GM12878 (cell line): ENCODE results near the gene NTM. TPM values are rescaled to one million over a fixed set of nuclear protein-coding genes. Genes with fewer than 3 reads are reported as not detected.

Source experiments
- ATAC-seq: fragments of 200-7000 bp; cut with Tn5 transposase; 3 replicates; pipeline ENCODE4 v1.9.1; 2020; ENCODE audit warnings: mild to moderate bottlenecking, moderate library complexity
- BruUV-seq: library from RNA; stranded (reverse); fragments of 400-500 nt; replicated peaks from 2 replicates; lab custom pipeline; 2021; lab: Mats Ljungman, UMichigan
- CTCF ChIA-PET: fragments of 300-600 bp; sonication (Branson Sonifier 250); formaldehyde crosslinking; extraction: SDS; loops from one replicate; lab custom pipeline; 2021; ENCODE audit warnings: inconsistent platforms; lab: Yijun Ruan, JAX
- POLR2A ChIA-PET: fragments of 350-600 bp; formaldehyde crosslinking; extraction: SDS; loops from one replicate; lab custom pipeline; 2021; ENCODE audit warnings: inconsistent platforms; lab: Charles Lee
- RAD21 ChIA-PET: fragments of 300-600 bp; sonication (Branson Sonifier 250); formaldehyde crosslinking; loops from one replicate; lab custom pipeline; 2023; ENCODE audit warnings: antibody characterized with exemption; ENCODE audit not compliant: unreplicated experiment; lab: Charles Lee
- SMC1A ChIA-PET: fragments of 300-600 bp; sonication (Branson Sonifier 250); formaldehyde crosslinking; loops from one replicate; lab custom pipeline; 2023; ENCODE audit not compliant: unreplicated experiment, uncharacterized antibody; lab: Charles Lee
- DNase-seq: peaks from one replicate; pipeline ENCODE4 v3.0.0-alpha.2; 2011; ENCODE audit warnings: low read depth, low spot score
- FAIRE-seq: peaks from 3 replicates; lab custom pipeline; 2011; peaks lifted over from hg19 to GRCh38; lab: Jason Lieb, UNC
- H2AFZ ChIP-seq: 2 replicates; pipeline ENCODE4 v1.6.0; 2011; ENCODE audit warnings: low read depth, low read length, control low read depth; ENCODE audit not compliant: control insufficient read depth
- H3K27ac ChIP-seq: 2 replicates; pipeline ENCODE4 v1.5.1; 2011; ENCODE audit warnings: control low read depth; ENCODE audit not compliant: control insufficient read depth, insufficient read depth
- H3K27me3 ChIP-seq, 2 experiments: replicated peaks in 1 of 2; 2 replicates each; pipeline versions ENCODE4 v1.6.0 to v1.6.1; 2011; ENCODE audit warnings: low read length in 1 of 2; ENCODE audit not compliant: control insufficient read depth in 2 of 2, insufficient read depth in 2 of 2
- H3K36me3 ChIP-seq, 2 experiments: 2 replicates each; pipeline ENCODE4 v1.5.1; 2011; ENCODE audit warnings: low read length in 1 of 2; ENCODE audit not compliant: control insufficient read depth in 2 of 2, insufficient read depth in 2 of 2
- H3K4me1 ChIP-seq: 2 replicates; pipeline ENCODE4 v1.6.1; 2011; ENCODE audit warnings: mild to moderate bottlenecking, low read length, moderate library complexity, mixed read lengths; ENCODE audit not compliant: control insufficient read depth, insufficient read depth
- H3K4me2 ChIP-seq: 2 replicates; pipeline ENCODE4 v1.6.0; 2011; ENCODE audit warnings: control low read depth; ENCODE audit not compliant: control insufficient read depth, insufficient read depth
- H3K4me3 ChIP-seq: fragments of 200-600 bp; sonication (generic); 2 replicates; pipeline ENCODE4 v1.5.1; 2016
- H3K79me2 ChIP-seq: 2 replicates; pipeline ENCODE4 v1.6.0; 2011; ENCODE audit warnings: low read length; ENCODE audit not compliant: control insufficient read depth, insufficient read depth
- H3K9ac ChIP-seq: 2 replicates; pipeline ENCODE4 v1.8.0; 2011; ENCODE audit warnings: low read length, control low read depth, mixed read lengths; ENCODE audit not compliant: control insufficient read depth, insufficient read depth
- H3K9me3 ChIP-seq: replicated peaks from 3 replicates; pipeline ENCODE4 v1.5.1; 2011; ENCODE audit warnings: mild to moderate bottlenecking, low read length; ENCODE audit not compliant: control insufficient read depth, insufficient read depth
- H4K20me1 ChIP-seq: 2 replicates; pipeline ENCODE4 v1.6.0; 2011; ENCODE audit not compliant: control insufficient read depth, insufficient read depth
- CTCF ChIP-seq, 3 experiments: IDR thresholded peaks in 2 of 3; conservative IDR thresholded peaks in 1 of 3; 2 replicates each; pipeline ENCODE4 v1.5.1; 2011; ENCODE audit warnings: low read depth in 3 of 3, low read length in 3 of 3, mild to moderate bottlenecking in 3 of 3, control low read depth in 2 of 3, moderate library complexity in 2 of 3, inconsistent platforms in 1 of 3, mixed read lengths in 1 of 3; ENCODE audit not compliant: control insufficient read depth in 2 of 3, insufficient read depth in 1 of 3; ENCODE audit errors: extremely low read depth in 1 of 3
- EGR1 ChIP-seq, 2 experiments: IDR thresholded peaks; 1 replicate in 1 of 2; 2 replicates in 1 of 2; pipeline ENCODE4 v1.6.1; 2011 to 2012; ENCODE audit warnings: low read depth in 2 of 2, low read length in 2 of 2, borderline replicate concordance in 1 of 2, mild to moderate bottlenecking in 1 of 2, moderate library complexity in 1 of 2
- PML ChIP-seq: IDR thresholded peaks from 2 replicates; pipeline ENCODE4 v1.6.1; 2012; ENCODE audit warnings: low read length, inconsistent platforms
- RAD21 ChIP-seq: IDR thresholded peaks from 2 replicates; pipeline ENCODE4 v1.6.1; 2011; ENCODE audit warnings: mild to moderate bottlenecking, low read depth, low read length, moderate library complexity; ENCODE audit not compliant: insufficient read depth
- RCOR1 ChIP-seq: conservative IDR thresholded peaks from 2 replicates; pipeline ENCODE4 v1.6.1; 2012; ENCODE audit warnings: low read depth, low read length, improper control_type of control experiment
- SPI1 ChIP-seq: IDR thresholded peaks from 2 replicates; pipeline ENCODE4 v1.6.1; 2011; ENCODE audit warnings: low read depth, mild to moderate bottlenecking, low read length, moderate library complexity, borderline replicate concordance; ENCODE audit not compliant: insufficient read depth
- ZBED1 ChIP-seq: IDR thresholded peaks from 2 replicates; pipeline ENCODE4 v1.6.1; 2016; ENCODE audit warnings: borderline replicate concordance
- ZNF384 ChIP-seq: IDR thresholded peaks from 2 replicates; pipeline ENCODE4 v1.6.1; 2012; ENCODE audit warnings: low read depth, mild to moderate bottlenecking, low read length, improper control_type of control experiment, borderline replicate concordance
- WGBS: methylation state at CpG from one replicate; pipeline ENCODE4 v1.1.6; 2016; ENCODE audit warnings: low lambda C conversion rate; ENCODE audit not compliant: insufficient replicate concordance, insufficient coverage; ENCODE audit errors: missing lambda C conversion rate; 5-methylcytosine and 5-hydroxymethylcytosine counted together
- in situ Hi-C: fragments of 300-500 bp; cut with MboI; formaldehyde crosslinking; loops from 9 replicates; pipeline ENCODE4 v1.14.3; 2018; ENCODE audit warnings: mixed read lengths
- intact Hi-C: fragments of 100-400 bp; cut with micrococcal nuclease; formaldehyde crosslinking; loops from one replicate; pipeline ENCODE4 v1.14.2; 2022; ENCODE audit not compliant: unreplicated experiment
- polyA plus RNA-seq, 11 experiments: library from polyadenylated mRNA; depleted of rRNA in 4 of 11; unstranded in 6 of 11; stranded (reverse) in 5 of 11; fragments of >200 nt; fragmentation: Nextera tagmentation in 4 of 11; fragmentation: Illumina TruSeq in 1 of 11; extraction: Ambion mirVana in 4 of 11; extraction: Trizol in 1 of 11; gene quantifications; 1 replicate in 1 of 11; 2 replicates in 10 of 11; pipeline versions ENCODE4 v1.2.1 to v1.2.3, GENCODE V29; 2011 to 2016; ENCODE audit warnings: inconsistent platforms in 2 of 11, missing spikeins in 2 of 11, low read depth in 1 of 11
- total RNA-seq, 4 experiments: library from RNA; depleted of rRNA in 3 of 4; stranded (reverse); fragments of >200 nt in 3 of 4; fragmentation: Illumina TruSeq in 1 of 4; extraction: Trizol in 1 of 4; gene quantifications; 2 replicates each; pipeline versions ENCODE4 v1.2.1 to v1.2.3, GENCODE V29; 2013 to 2021

Gene NTM
- total and polyA plus RNA-seq, 10 of the 15 experiments (the other 5 are each of a cell fraction or from before 2014, with no cell fraction given), result not detected

- in situ Hi-C loops (no loop called here), intact Hi-C loops (no loop called here)
- peaks cover 2 to 11% of the 10 kb centered on the region in 2 experiments for H3K27me3 ChIP-seq
- no peak overlapping the region for H2AFZ ChIP-seq
- WGBS, result 70% methylated on average over 4 of the region's 4 CpGs
- no peaks in the 10 kb centered on the region for H3K4me1 ChIP-seq
- POLR2A ChIA-PET, result no interaction called here
- no peak overlapping the region for H3K4me3 ChIP-seq
- SMC1A ChIA-PET, result interaction anchor here (0.9 to 4.8 kb wide), 4 partner anchors 44 to 214 kb away, joined by 3 to 53 read pairs (median 3); no protein-coding TSS in a partner anchor
- CTCF ChIA-PET, result interaction anchor here (0.8 to 10.4 kb wide), 5 partner anchors 9 to 166 kb away, joined by 3 to 133 read pairs (median 5); no protein-coding TSS in a partner anchor
- H3K9me3 ChIP-seq, result no peaks in the 10 kb centered on the region; the same call in 2 of the 3 replicates
- BruUV-seq, result no TSS peak
- H3K4me2 ChIP-seq, result no peak overlapping the region
- H3K36me3 ChIP-seq, result no peaks in the 10 kb centered on the region
- FAIRE-seq (no peak), DNase-seq (no peak), ATAC-seq (no peak)
- TF ChIP-seq RCOR1 (no peak), ZBED1 (no peak), SPI1 (0 out of 2 replicates have a peak, but pooled peaks have one; percentile 17), ZNF384 (no peak), EGR1 (IDR thresholded peaks at IDR 0.05; ENCODE audit: borderline replicate concordance in 1 of 2, low read depth in 2 of 2, low read length in 2 of 2) (no peak)
- H3K27ac ChIP-seq, result no peak overlapping the region
- H4K20me1 ChIP-seq, result no peaks in the 10 kb centered on the region
- RAD21 ChIA-PET, result interaction anchor here (1.7 to 9.8 kb wide), 2 partner anchors 21 to 44 kb away, joined by 5 to 91 read pairs; no protein-coding TSS in a partner anchor
- no peak overlapping the region for H3K9ac ChIP-seq
- H3K79me2 ChIP-seq, result no peaks in the 10 kb centered on the region
These were observed 542.9 kb downstream of the NTM start for GRCh38 chr11:131913267-131913666.

- DNase-seq (no peak), FAIRE-seq (no peak), ATAC-seq (peak; percentile 72)
- Histone ChIP-seq H3K27ac (no peak overlapping the region), H3K36me3 (no peaks in the 10 kb centered on the region), H3K27me3 (peaks cover 2 to 6% of the 10 kb centered on the region in 2 experiments), H4K20me1 (no peaks in the 10 kb centered on the region), H3K9ac (no peak overlapping the region), H3K4me1 (no peaks in the 10 kb centered on the region), H3K4me3 (no peak overlapping the region), H3K4me2 (no peak overlapping the region), H2AFZ (no peak overlapping the region), H3K9me3 (no peaks in the 10 kb centered on the region; the same call in 2 of the 3 replicates), H3K79me2 (no peaks in the 10 kb centered on the region)
- BruUV-seq, result no TSS peak
- in situ Hi-C loops (no loop called here), intact Hi-C loops (loop anchor here (1.0 kb wide), 1 partner anchor 114 kb away; no protein-coding TSS in a partner anchor)
- ChIA-PET POLR2A (no interaction called here), RAD21 (interaction anchor here (9.8 kb wide), 1 partner anchor 45 kb away, joined by 91 read pairs; no protein-coding TSS in a partner anchor), CTCF (interaction anchor here (1.0 to 10.4 kb wide), 4 partner anchors 13 to 115 kb away, joined by 3 to 133 read pairs (median 6); no protein-coding TSS in a partner anchor), SMC1A (interaction anchor here (0.6 to 1.8 kb wide), 5 partner anchors 43 to 282 kb away, joined by 3 to 10 read pairs (median 4); no protein-coding TSS in a partner anchor)
- WGBS, result 51% methylated on average over 3 of the region's 3 CpGs
- TF ChIP-seq RAD21, result 0 out of 2 replicates have a peak, but pooled peaks have one; percentile 13
- TF ChIP-seq CTCF (IDR thresholded peaks at IDR 0.05 in 2 of 3, conservative IDR thresholded peaks at IDR 0.05 in 1 of 3; ENCODE audit: control insufficient read depth in 2 of 3, extremely low read depth in 1 of 3, insufficient read depth in 1 of 3, low read depth in 3 of 3, low read length in 3 of 3), result peak in 1 of 3 experiments; percentile 20; a peak in 2 of 6 replicates
- TF ChIP-seq PML, result no peak
These were observed 544.0 kb downstream of the NTM start for GRCh38 chr11:131914361-131914774.
